ENCODE results near the gene PHAX. TPM values are rescaled to one million over a fixed set of nuclear protein-coding genes. Genes with fewer than 3 reads are reported as not detected.

The PHAX gene
- total RNA-seq, 4 donors from 2014 or later = 21.8 to 55.2 (median 30.2) TPM

- TF ChIP-seq CTCF (IDR thresholded peaks at IDR 0.05) = no peak
- TF ChIP-seq EP300 (IDR thresholded peaks at IDR 0.05) = no peak
- TF ChIP-seq POLR2A (IDR thresholded peaks at IDR 0.05) = no peak
- no peak for TF ChIP-seq POLR2AphosphoS5 (IDR thresholded peaks at IDR 0.05)
- DNase-seq (ENCODE audit: low spot score in 2 of 2) = no peak
- WGBS = 58% methylated on average over 1 of the region's 1 CpG
- Histone ChIP-seq H3K36me3 (no peaks in the 10 kb centered on the region), H3K4me1 (no peaks in the 10 kb centered on the region), H3K27me3 (no peaks in the 10 kb centered on the region), H3K27ac (no peak overlapping the region), H3K4me3 (no peak overlapping the region), H3K9me3 (no peaks in the 10 kb centered on the region)
Measured at GRCh38 chr5:126636956-126637355, 36.2 kb downstream of the PHAX start.

- no peaks in the 10 kb centered on the region for H3K36me3 ChIP-seq
- no peaks in the 10 kb centered on the region for H3K4me1 ChIP-seq
- TF ChIP-seq CTCF (IDR thresholded peaks at IDR 0.05) (no peak), EP300 (IDR thresholded peaks at IDR 0.05) (no peak), POLR2AphosphoS5 (IDR thresholded peaks at IDR 0.05) (no peak), POLR2A (IDR thresholded peaks at IDR 0.05) (no peak)
- no peaks in the 10 kb centered on the region for H3K9me3 ChIP-seq
- H3K27me3 ChIP-seq = no peaks in the 10 kb centered on the region
- no peak overlapping the region for H3K27ac ChIP-seq
- WGBS = 90% methylated on average over 1 of the region's 1 CpG
- no peak for DNase-seq (ENCODE audit: low spot score in 2 of 2)
- H3K4me3 ChIP-seq = no peak overlapping the region
Measured at GRCh38 chr5:126640866-126641265, 40.1 kb downstream of the PHAX start.

GRCh38 chr5:126641387-126641786 is 40.6 kb downstream of the PHAX start:
- Histone ChIP-seq H3K27ac (no peak overlapping the region), H3K4me3 (no peak overlapping the region), H3K36me3 (no peaks in the 10 kb centered on the region), H3K4me1 (no peaks in the 10 kb centered on the region), H3K27me3 (no peaks in the 10 kb centered on the region), H3K9me3 (no peaks in the 10 kb centered on the region)
- 91% methylated on average over 5 of the region's 5 CpGs for WGBS
- TF ChIP-seq POLR2A (IDR thresholded peaks at IDR 0.05) (no peak), POLR2AphosphoS5 (IDR thresholded peaks at IDR 0.05) (no peak), EP300 (IDR thresholded peaks at IDR 0.05) (no peak), CTCF (IDR thresholded peaks at IDR 0.05) (no peak)
- DNase-seq (ENCODE audit: low spot score in 2 of 2) = no peak

GRCh38 chr5:126645132-126645531 is 44.4 kb downstream of the PHAX start:
- no peaks in the 10 kb centered on the region for H3K36me3 ChIP-seq
- 76% methylated on average over 1 of the region's 1 CpG for WGBS
- TF ChIP-seq CTCF (IDR thresholded peaks at IDR 0.05) = no peak
- TF ChIP-seq POLR2AphosphoS5 (IDR thresholded peaks at IDR 0.05) = no peak
- TF ChIP-seq POLR2A (IDR thresholded peaks at IDR 0.05) = no peak
- TF ChIP-seq EP300 (IDR thresholded peaks at IDR 0.05) = no peak
- H3K27me3 ChIP-seq = no peaks in the 10 kb centered on the region
- H3K4me1 ChIP-seq = peaks cover 2% of the 10 kb centered on the region
- H3K4me3 ChIP-seq = no peak overlapping the region
- no peak for DNase-seq (ENCODE audit: low spot score in 2 of 2)
- H3K9me3 ChIP-seq = no peaks in the 10 kb centered on the region
- H3K27ac ChIP-seq = no peak overlapping the region

- H3K36me3 ChIP-seq = no peaks in the 10 kb centered on the region
- no peak for TF ChIP-seq EP300 (IDR thresholded peaks at IDR 0.05)
- TF ChIP-seq POLR2A (IDR thresholded peaks at IDR 0.05) = no peak
- no peak for TF ChIP-seq CTCF (IDR thresholded peaks at IDR 0.05)
- no peak for TF ChIP-seq POLR2AphosphoS5 (IDR thresholded peaks at IDR 0.05)
- DNase-seq (ENCODE audit: low spot score in 2 of 2) = no peak
- no peaks in the 10 kb centered on the region for H3K27me3 ChIP-seq
- H3K27ac ChIP-seq = no peak overlapping the region
- H3K9me3 ChIP-seq = no peaks in the 10 kb centered on the region
- no peak overlapping the region for H3K4me3 ChIP-seq
- peaks cover 8% of the 10 kb centered on the region for H3K4me1 ChIP-seq
Measured at GRCh38 chr5:126647071-126647470, 46.3 kb downstream of the PHAX start.

Measured in suprapubic skin (tissue), 4 donors.